ENCODE data around the gene PRPS1. TPM values are rescaled to one million over a fixed set of nuclear protein-coding genes. Genes with fewer than 3 reads are reported as not detected.
"Not testable (repeated sequence)": the region's sequence is repeated elsewhere in the genome, so short reads cannot be mapped to it uniquely, and the experiment has no call there.

PRPS1 gene
- polyA plus RNA-seq, 3 donors, result 12.1 to 28.6 (median 27.4) TPM

DNA sequence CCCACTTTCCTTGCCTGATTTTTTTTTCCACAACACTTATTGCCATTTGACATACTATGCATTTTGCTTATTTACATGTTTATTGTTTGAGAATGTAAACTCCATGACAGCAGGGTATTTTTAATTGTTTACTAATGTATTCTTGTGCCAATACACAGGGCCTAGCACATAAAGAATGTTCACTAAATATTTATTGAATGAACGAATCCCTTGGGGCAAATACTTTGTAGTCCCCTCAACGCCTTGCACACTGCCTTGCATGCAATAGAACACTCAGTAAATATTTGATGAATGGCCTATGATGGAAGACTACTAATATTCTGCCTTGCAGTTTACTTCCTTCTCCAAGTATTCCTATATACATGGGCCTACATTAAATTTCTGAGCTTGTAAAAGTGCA is 1.4 kb upstream of the PRPS1 start:
- no peak overlapping the region for H3K27ac ChIP-seq (ENCODE audit: low read depth, low read length)
- 67 to 89% (median 80%) methylated on average over 2 of the region's 2 CpGs for WGBS, 3 donors

DNA sequence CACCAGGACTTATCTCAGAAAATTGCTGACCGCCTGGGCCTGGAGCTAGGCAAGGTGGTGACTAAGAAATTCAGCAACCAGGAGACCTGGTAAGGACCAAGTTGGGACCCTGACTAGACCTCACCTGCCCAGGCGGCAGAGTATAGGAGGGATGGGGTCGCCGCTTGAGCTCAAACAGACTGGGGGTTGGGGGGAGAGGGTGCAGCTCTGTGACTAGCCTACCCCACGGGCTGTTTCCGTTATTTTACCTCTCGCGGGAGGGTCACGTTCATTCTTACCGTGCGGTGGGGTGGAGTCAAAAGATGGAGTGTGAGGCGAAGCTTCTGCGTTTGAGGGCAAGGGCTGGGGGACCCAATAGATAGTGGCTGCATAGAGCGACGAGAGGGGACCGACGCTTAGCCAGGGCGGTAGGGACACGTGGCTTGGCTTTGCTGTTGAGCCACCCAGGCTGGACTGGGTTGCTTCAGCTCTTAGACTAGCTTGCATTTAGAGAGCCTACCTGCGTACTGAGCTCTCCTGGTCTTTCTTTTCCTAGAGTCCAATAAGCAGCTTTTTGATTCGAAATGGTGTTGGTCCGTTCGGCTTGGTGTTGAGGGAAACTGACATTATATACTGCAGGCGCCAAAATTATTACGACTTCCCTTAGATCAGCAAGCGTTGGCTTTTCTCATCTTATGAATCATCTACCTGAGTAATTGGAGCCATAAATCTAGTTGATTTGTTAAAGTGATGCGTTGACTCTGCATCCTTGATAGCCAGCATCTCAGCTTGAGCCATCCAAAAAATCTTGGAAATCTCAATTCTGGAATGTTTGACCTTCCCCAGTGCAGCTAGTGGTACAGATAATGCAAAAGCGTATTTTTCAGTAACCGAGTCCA is 591 bp downstream of the PRPS1 start:
- H3K27ac ChIP-seq (ENCODE audit: low read depth, low read length), result no peak overlapping the region
- 0 to 36% (median 0%) methylated on average over 29 of the region's 29 CpGs for WGBS, 3 donors

DNA sequence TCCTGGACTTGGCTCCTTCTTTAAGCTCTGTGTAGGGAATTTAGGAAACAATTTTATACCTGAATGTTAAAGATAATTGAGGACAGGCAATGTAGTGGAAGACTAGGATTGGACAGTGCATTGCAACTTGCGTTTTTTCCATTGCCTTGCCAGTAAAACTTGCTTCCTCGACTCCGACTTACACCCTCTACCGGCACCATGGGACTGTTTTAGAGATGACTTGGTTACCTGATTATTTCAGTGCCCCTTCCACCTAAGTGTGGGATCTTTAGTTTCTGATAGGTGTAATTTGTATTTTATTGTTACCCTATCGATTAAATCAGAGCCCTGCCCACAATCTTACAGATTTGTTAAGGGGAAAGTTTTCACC is 1.2 kb downstream of the PRPS1 start:
- 1 to 33% (median 2%) methylated on average over 5 of the region's 5 CpGs for WGBS, 3 donors
- H3K27ac ChIP-seq (ENCODE audit: low read depth, low read length), result no peak overlapping the region

DNA sequence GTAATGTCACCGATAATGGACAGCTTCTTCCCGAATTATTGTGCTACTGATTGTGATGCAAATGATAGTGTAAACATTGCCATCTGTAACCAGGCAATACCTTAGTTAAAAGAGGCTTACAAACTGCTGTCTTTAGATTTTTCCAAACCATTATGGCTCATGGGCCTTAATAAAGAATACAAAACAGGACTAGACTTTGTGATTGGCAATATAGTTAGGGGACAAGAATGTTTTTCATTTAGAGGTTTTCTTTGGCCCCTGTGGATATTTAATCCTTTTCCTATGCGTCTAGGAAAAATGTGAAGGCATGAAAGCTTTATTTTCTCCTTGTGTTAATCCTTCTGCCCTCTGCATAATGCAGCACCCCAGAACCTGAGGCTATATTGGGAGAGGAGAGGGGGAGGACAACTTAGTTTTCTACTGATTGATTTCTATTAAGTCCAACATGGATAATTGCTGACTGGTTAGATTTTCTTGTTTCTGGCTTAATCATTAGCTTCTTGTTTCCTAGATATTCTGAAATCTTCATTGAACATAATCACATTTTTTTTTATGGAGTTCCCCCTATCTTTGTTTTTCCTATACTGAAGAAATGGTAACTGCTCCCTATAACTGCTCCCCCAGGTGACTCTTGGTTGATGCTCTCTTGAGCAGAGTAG is 1.9 kb downstream of the PRPS1 start:
- WGBS, 3 donors, result 32 to 50% (median 48%) methylated on average over 3 of the region's 3 CpGs
- H3K27ac ChIP-seq (ENCODE audit: low read depth, low read length), result no peak overlapping the region

DNA sequence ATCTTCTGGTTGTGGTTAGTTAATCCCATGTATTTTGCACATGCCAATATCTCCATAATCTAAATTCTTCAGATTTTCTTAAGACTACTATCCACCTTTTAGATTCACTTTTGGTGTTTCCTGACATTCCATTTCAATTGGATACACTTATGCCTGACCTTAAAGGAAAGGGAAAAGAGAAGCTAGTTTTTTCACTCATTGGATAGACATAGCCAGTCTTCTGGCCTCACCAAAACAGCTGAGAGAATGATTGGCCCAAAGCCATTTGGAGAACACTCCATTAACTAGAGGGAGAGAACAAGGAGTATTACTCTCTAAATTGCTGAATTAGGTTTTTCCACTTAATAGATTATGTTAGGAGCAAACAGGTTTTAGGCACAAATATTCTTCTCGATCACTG is 4.0 kb downstream of the PRPS1 start:
- WGBS, 3 donors, result 67 to 89% (median 83%) methylated on average over 1 of the region's 1 CpG
- H3K27ac ChIP-seq (ENCODE audit: low read depth, low read length), result no peak overlapping the region

DNA sequence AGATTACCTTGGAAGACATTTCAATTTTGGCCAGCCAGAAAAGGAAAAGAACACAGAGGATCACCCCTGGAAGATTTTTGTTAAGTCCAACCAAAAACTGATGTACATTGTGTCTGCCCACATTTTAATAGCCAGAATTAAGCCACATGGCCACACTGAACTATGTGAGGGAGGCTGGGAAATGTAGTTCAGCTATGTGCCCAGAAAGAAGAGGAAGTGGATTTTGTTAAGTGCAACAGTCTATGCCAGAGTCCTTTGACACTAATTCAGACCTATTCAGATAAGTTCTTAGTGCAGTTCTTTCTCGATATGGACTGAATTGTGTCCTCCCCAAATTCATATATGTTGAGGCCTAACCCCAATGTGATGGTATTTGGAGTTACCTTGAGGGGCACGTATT is 18.4 kb downstream of the PRPS1 start:
- H3K27ac ChIP-seq (ENCODE audit: low read depth, low read length), result no peak overlapping the region
- 81 to 100% (median 86%) methylated on average over 2 of the region's 2 CpGs for WGBS, 3 donors

DNA sequence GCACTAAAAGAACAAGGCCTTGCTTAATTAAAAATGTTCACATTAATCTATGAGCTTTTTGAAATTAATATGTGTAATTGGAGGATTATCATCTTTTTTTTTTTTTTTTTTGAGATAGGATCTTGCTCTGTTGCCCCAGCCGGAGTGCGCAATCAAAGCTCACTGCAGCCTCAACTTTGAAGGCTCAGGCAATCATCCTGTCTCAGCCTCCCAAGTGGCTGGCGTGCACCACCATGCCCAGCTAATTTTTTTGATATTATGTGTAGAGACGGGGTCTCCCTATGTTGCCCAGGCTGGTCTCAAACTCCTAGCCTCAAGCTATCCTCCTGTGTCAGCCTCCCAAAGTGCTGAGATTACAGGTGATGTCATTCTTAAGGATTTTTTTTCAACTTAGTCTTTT is 20.0 kb downstream of the PRPS1 start:
- WGBS, 3 donors, result 92 to 100% (median 94%) methylated on average over 4 of the region's 4 CpGs
- no peak overlapping the region for H3K27ac ChIP-seq (ENCODE audit: low read depth, low read length)

DNA sequence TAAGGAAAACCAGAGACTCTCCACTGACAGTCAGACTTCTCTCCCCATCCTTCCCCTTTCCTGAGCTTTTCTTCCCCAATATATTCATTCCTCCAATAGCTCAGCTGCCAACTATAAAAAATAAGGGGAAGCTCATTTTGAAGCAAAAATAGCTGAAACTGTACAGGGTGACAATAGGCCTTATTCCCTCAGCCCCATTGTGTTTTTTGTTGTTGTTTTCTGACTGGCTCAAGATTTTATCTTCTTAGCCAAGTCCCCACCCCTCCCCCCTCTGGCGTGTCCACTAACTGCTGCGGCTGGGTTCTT is 26.2 kb downstream of the PRPS1 start:
- 26 to 33% (median 29%) methylated on average over 2 of the region's 2 CpGs for WGBS, 3 donors
- no peak overlapping the region for H3K27ac ChIP-seq (ENCODE audit: low read depth, low read length)

DNA sequence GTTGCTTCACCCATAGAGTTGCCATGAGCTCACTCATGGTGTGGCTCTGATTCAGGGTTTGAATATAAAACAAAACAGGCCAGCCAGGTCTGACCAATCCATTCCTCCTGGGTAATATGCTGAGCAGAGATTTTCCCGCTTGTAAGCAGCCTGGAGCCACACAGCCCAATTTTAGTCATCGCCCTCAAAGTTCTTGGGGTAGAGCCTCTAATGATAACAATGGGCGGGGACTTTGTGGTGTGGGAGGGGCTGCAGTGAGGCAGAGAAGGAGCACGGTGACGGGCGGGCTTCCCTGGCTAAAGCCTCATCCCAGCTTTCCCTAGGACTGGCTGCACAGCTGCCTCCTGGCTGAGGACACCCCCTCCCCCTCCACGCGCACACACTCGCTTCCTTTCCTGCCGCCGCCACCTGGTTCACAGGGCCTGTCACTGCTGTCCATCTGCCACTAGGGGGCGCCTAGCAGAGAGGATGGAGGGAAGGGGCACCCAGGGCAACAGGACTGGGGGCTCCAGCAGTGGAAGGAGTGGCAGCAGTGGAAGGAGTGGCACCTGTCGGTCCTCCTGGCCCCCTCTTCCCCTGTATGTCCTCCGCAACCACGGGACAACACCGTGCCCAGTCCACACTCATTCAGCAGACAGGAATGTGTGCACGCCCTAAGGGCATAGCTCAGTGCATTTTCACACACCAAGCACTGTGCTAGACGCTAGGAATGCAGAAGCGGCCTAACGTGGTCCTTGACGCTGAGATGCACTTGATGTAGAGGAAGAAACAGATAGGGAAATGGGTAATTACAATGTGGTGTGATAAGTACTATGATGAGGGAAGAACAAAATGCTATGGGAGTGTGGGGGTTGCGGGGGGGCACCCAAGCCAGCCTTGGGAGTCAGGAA is 26.8 kb downstream of the PRPS1 start:
- WGBS, 3 donors, result 32 to 41% (median 37%) methylated on average over 12 to 22 of the region's 22 CpGs

DNA sequence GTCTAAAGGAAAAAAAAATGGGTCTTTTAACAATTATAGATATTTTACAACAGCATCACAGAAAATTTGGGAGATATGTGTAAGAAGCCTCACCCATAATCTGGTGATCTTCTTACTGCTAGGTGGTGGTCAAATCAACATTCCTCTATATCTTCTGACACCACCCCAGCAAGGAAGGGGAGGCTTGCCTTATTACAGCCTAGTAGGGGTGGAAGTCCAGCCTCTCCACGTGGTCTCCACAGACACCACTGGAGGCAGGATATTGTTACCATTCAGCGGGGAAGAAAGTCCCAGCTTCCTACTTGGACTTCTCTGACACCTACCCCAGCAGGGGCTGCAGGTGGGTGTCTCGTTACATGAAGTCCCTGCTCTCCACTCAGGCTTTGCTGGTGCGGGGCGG is 28.7 kb downstream of the PRPS1 start:
- no peak overlapping the region for H3K27ac ChIP-seq (ENCODE audit: low read depth, low read length)
- 67 to 86% (median 80%) methylated on average over 5 of the region's 5 CpGs for WGBS, 3 donors

More for the DNA sequence above, 26.8 kb downstream of the PRPS1 start:
- H3K27ac ChIP-seq (ENCODE audit: low read depth, low read length), result no peak overlapping the region

DNA sequence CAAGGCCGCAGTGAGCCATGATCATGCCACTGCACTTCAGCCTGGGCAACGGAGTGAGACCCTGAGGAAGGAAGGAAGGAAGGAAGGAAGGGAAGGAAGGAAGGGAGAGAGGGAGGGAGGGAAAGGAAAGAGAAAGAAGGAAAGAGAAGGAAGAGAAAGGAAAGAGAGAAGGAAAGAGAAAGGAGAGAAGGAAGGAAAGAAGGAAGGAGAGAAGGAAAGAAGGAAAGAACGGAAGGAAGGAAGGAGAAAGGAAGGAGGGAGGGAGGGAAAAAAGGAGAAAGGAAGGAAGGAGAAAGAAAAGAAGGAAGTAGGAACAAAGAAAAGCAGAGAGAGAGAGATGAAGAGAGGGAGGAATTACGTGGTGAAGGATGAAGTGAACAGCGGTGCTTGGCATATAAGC is 30.4 kb downstream of the PRPS1 start:
- WGBS, 3 donors, result 64 to 94% (median 70%) methylated on average over 4 to 5 of the region's 5 CpGs
- H3K27ac ChIP-seq (ENCODE audit: low read depth, low read length), result no peak overlapping the region

DNA sequence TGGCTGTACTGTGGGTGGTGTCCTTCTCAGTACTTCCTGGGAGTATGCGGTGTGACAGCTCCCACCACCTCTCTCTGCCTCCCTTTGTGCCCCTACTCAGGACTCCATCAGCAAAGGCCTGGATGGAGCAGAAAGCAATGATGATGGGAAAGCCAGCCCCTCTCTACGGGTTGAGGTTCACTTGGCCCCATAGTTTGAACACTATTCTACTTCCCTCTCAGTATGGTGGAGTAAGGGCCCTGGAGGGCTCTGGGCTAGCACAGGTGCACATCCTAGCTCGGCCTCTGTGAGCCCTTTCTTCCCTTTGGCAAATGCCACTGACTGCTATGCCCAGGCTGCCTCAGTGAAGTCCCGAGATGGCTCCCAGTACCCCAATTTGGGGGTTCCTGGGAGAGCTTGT is 31.0 kb downstream of the PRPS1 start:
- 35 to 61% (median 41%) methylated on average over 4 of the region's 4 CpGs for WGBS, 3 donors
- no peak overlapping the region for H3K27ac ChIP-seq (ENCODE audit: low read depth, low read length)

DNA sequence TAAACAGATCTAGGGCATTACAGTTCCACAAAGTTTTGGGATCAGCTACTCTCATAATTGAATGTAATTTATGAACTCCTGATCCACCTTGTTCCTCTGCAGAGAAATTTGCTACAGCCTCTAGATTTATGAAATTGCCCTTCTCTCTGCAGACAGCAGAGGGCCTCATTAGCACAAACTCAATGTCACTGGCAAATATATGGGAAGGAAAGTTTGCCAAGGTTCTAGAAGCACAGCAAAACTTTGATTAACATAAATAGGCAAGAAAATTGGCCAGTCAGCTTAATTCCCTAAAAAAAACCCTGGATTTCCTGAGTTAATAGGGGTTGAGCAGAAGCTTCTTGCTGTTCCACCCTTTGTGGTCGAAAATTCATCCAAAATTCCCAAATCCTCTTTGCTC is 31.5 kb downstream of the PRPS1 start:
- WGBS, 3 donors, result 45 to 93% (median 83%) methylated on average over 1 of the region's 1 CpG
- H3K27ac ChIP-seq (ENCODE audit: low read depth, low read length), result no peak overlapping the region

DNA sequence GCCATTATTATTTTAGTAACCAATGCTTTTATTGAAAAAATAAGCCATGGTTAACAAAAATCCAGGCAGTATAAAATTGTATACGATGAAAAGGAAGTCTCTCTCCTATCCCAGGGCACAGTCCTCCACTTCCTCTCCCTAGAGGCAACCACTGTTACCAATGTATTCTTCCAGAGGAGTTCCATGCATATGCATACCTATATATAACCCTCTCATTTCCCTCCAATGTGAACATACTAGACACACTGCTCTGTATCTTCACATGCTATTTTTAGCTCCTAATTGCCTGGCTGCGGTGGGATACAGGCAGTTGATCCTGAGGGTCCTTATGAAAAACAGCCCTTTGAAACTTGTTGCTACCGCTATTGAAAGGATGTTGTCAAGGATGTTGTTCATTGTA is 33.8 kb downstream of the PRPS1 start:
- 47 to 80% (median 58%) methylated on average over 3 of the region's 3 CpGs for WGBS, 3 donors

DNA sequence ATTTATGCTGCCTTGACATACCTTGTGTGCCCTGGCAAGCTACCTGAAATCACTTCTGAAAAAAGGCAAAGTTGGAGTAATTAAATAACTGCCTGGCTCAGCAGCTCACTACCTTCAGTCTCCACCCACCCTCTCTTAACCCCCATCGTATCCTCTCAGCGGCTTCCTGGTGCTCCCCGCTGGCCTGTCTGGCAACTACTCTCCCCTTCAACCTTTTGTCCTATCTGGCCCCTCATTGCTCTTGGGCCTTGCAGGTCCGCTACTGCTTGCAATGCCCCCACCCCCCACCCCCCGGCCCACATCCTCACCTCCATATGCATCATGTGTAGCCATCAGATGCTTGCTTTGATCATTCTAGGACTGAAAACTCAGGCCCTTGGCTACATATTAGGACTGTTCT is 34.5 kb downstream of the PRPS1 start:
- 72 to 88% (median 78%) methylated on average over 5 of the region's 5 CpGs for WGBS, 3 donors
- H3K27ac ChIP-seq (ENCODE audit: low read depth, low read length), result no peak overlapping the region

More for the DNA sequence above, 33.8 kb downstream of the PRPS1 start:
- no peak overlapping the region for H3K27ac ChIP-seq (ENCODE audit: low read depth, low read length)

DNA sequence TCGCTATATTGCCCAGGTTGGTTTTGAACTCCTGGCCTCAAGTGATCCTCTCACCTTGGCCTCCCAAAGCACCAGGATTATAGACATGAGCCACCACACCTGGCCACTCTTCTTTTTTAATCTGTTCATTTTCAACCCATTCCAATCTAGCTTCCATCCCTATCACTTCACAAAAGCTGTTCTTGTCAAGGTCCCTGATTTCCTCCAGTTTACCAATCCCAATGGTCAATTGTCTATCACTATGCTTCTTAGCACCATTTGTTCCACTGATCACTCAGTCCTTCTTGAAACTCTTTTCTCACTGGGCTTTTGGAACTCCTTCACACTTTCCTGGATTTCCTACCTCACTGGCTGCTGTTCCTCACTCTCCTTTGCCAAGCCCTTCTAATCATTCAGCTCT is 38.6 kb downstream of the PRPS1 start:
- no peak overlapping the region for H3K27ac ChIP-seq (ENCODE audit: low read depth, low read length)
- 79 to 100% (median 96%) methylated on average over 1 of the region's 1 CpG for WGBS, 3 donors

DNA sequence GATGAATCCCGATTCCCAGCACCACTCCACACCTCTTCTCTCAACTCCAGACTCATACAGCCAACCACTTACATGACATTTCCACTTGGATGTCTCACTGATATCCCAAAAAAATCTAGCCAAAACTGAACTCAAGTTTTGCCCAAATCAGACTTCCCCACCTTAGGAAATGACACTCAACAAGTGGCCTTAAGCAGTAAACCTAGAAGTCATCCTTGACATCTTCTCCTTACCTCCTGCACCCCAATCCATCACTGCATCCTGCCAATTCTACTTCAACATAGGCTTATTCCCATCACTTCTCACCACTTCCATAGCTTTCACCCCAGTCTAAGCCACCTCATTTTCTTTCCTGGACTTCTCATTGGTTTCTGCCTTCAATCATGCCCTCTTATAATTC is 39.1 kb downstream of the PRPS1 start:
- 72 to 100% (median 97%) methylated on average over 1 of the region's 1 CpG for WGBS, 3 donors
- H3K27ac ChIP-seq (ENCODE audit: low read depth, low read length), result no peak overlapping the region

DNA sequence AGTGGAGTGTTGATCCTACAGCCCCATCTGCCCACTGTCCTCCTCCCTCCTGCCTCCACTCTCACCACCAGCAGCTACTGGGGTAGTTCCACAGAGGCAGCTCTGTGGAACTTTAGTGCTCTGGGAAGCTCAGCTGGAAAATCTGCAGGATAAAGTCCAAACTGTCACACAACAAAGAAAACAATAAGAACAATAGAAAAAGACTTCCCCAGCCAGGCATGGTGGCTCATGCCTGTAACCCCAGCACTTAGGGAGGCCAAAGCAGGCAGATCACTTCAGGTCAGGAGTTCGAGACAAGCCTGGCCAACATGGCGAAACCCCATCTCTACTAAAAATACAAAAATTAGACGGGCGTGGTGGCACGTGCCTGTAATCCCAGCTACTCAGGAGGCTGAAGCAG is 40.4 kb downstream of the PRPS1 start:
- WGBS, 3 donors, result 81 to 92% (median 87%) methylated on average over 5 of the region's 5 CpGs
- H3K27ac ChIP-seq (ENCODE audit: low read depth, low read length), result not testable (repeated sequence)

DNA sequence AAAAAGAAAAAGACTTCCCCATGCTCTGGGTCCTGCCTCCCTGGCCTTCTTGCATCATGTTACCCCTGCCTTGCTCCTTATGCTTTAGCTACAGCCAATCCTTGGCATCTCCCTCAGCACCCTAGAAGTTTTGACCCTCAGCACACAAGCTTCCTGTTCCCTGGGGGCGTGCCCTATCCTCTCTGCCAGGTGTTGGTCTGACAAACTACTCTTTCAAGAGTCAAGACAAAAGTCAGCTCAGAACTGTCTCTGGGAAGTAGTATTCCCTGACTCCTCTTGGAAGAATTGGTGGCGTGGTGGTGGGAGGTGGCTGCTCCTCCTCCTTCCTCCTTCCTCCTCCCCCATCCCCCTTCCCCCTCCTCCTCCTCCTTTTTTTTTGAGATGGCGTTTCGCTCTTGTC is 41.0 kb downstream of the PRPS1 start:
- H3K27ac ChIP-seq (ENCODE audit: low read depth, low read length), result no peak overlapping the region
- 46 to 75% (median 63%) methylated on average over 2 to 4 of the region's 4 CpGs for WGBS, 3 donors
